H9 (cell line): ENCODE results near the gene OR6V1. TPM values are rescaled to one million over a fixed set of nuclear protein-coding genes. Genes with fewer than 3 reads are reported as not detected.

Source experiments
- DNase-seq: peaks from one replicate; pipeline ENCODE4 v3.0.0-alpha.2; 2017
- H2AFZ ChIP-seq: one replicate; pipeline ENCODE4 v1.6.1; 2013; ENCODE audit warnings: mild to moderate bottlenecking, low read length, control low read depth, moderate library complexity
- H2AK5ac ChIP-seq: 2 replicates; pipeline ENCODE4 v1.6.1; 2013; ENCODE audit warnings: low read length, control low read depth, mixed read lengths; ENCODE audit not compliant: insufficient read length
- H2BK120ac ChIP-seq: one replicate; pipeline ENCODE4 v1.6.1; 2013; ENCODE audit warnings: low read depth, mild to moderate bottlenecking, low read length, control low read depth, inconsistent platforms; ENCODE audit not compliant: poor library complexity, severe bottlenecking
- H2BK12ac ChIP-seq: 2 replicates; pipeline ENCODE4 v1.6.1; 2013; ENCODE audit warnings: low read length, control low read depth, mixed read lengths, low read depth; ENCODE audit not compliant: insufficient read length
- H2BK15ac ChIP-seq: 2 replicates; pipeline ENCODE4 v1.6.1; 2013; ENCODE audit warnings: low read depth, low read length, control low read depth
- H2BK20ac ChIP-seq: one replicate; pipeline ENCODE4 v1.6.1; 2013; ENCODE audit warnings: low read depth, mild to moderate bottlenecking, low read length, control low read depth, inconsistent platforms; ENCODE audit not compliant: poor library complexity, severe bottlenecking
- H2BK5ac ChIP-seq: 2 replicates; pipeline ENCODE4 v1.6.1; 2013; ENCODE audit warnings: low read length, control low read depth, mixed read lengths; ENCODE audit not compliant: insufficient read length
- H3K14ac ChIP-seq: 2 replicates; pipeline ENCODE4 v1.6.1; 2013; ENCODE audit warnings: low read length, control low read depth; ENCODE audit not compliant: insufficient read depth
- H3K18ac ChIP-seq: 2 replicates; pipeline ENCODE4 v1.6.1; 2013; ENCODE audit warnings: low read depth, mild to moderate bottlenecking, mixed read lengths, low read length, control low read depth; ENCODE audit not compliant: insufficient read length
- H3K23ac ChIP-seq: 2 replicates; pipeline ENCODE4 v1.6.1; 2013; ENCODE audit warnings: low read length, control low read depth, mixed read lengths, low read depth; ENCODE audit not compliant: insufficient read length
- H3K23me2 ChIP-seq: 2 replicates; pipeline ENCODE4 v1.6.1; 2013; ENCODE audit warnings: low read depth, mild to moderate bottlenecking, mixed read lengths, low read length, control low read depth; ENCODE audit not compliant: insufficient read length, poor library complexity, severe bottlenecking
- H3K27ac ChIP-seq: 2 replicates; pipeline ENCODE4 v1.5.1; 2013; ENCODE audit warnings: low read length, control low read depth, mixed read lengths, low read depth; ENCODE audit not compliant: insufficient read length
- H3K27me3 ChIP-seq: 2 replicates; pipeline ENCODE4 v1.6.1; 2013; ENCODE audit warnings: low read length, control low read depth, inconsistent platforms; ENCODE audit not compliant: insufficient read depth
- H3K4ac ChIP-seq: 2 replicates; pipeline ENCODE4 v1.6.1; 2013; ENCODE audit warnings: low read depth, mild to moderate bottlenecking, control low read depth, inconsistent platforms, low read length, moderate library complexity
- H3K4me1 ChIP-seq: 2 replicates; pipeline ENCODE4 v1.6.1; 2013; ENCODE audit warnings: low read length, control low read depth, inconsistent platforms; ENCODE audit not compliant: insufficient read depth
- H3K4me2 ChIP-seq: 2 replicates; pipeline ENCODE4 v1.6.1; 2013; ENCODE audit warnings: low read length, control low read depth, mixed read lengths; ENCODE audit not compliant: insufficient read length, insufficient read depth
- H3K56ac ChIP-seq: 2 replicates; pipeline ENCODE4 v1.6.1; 2013; ENCODE audit warnings: low read depth, mild to moderate bottlenecking, mixed read lengths, low read length, control low read depth; ENCODE audit not compliant: insufficient read length
- H3K79me1 ChIP-seq: 2 replicates; pipeline ENCODE4 v1.6.1; 2013; ENCODE audit warnings: low read depth, mild to moderate bottlenecking, moderate library complexity, low read length, control low read depth, inconsistent platforms; ENCODE audit not compliant: insufficient read depth, poor library complexity, severe bottlenecking
- H3K79me2 ChIP-seq: 2 replicates; pipeline ENCODE4 v1.6.1; 2013; ENCODE audit warnings: low read length, control low read depth, inconsistent platforms; ENCODE audit not compliant: insufficient read depth
- H3K9ac ChIP-seq: 2 replicates; pipeline ENCODE4 v1.6.1; 2013; ENCODE audit warnings: low read length, control low read depth, mixed read lengths; ENCODE audit not compliant: insufficient read length; ENCODE audit errors: extremely low read depth
- H3K9me3 ChIP-seq: one replicate; pipeline ENCODE4 v1.6.1; 2013; ENCODE audit warnings: low read depth, low read length, inconsistent platforms; ENCODE audit not compliant: control insufficient read depth
- H3T11ph ChIP-seq: one replicate; pipeline ENCODE4 v1.6.1; 2013; ENCODE audit warnings: mild to moderate bottlenecking, low read length, control low read depth, inconsistent platforms
- H4K20me1 ChIP-seq: one replicate; pipeline ENCODE4 v1.6.1; 2013; ENCODE audit not compliant: control insufficient read depth, insufficient read length, insufficient read depth
- H4K5ac ChIP-seq: 2 replicates; pipeline ENCODE4 v1.6.1; 2013; ENCODE audit warnings: low read depth, mild to moderate bottlenecking, mixed read lengths, low read length, control low read depth; ENCODE audit not compliant: insufficient read length
- H4K8ac ChIP-seq: replicated peaks from 2 replicates; pipeline ENCODE4 v1.6.1; 2013; ENCODE audit warnings: low read length, control low read depth, mixed read lengths, low read depth; ENCODE audit not compliant: insufficient read length
- H4K91ac ChIP-seq: 2 replicates; pipeline ENCODE4 v1.6.1; 2013; ENCODE audit warnings: low read depth, mild to moderate bottlenecking, moderate library complexity, mixed read lengths, low read length, control low read depth; ENCODE audit not compliant: insufficient read length
- H3K27ac Mint-ChIP-seq, 3 experiments: 2 replicates in 2 of 3; 3 replicates in 1 of 3; pipeline ENCODE4 v1.8.0; 2020 to 2021; ENCODE audit warnings: mixed read lengths in 3 of 3, mild to moderate bottlenecking in 1 of 3, moderate library complexity in 1 of 3
- H3K27me3 Mint-ChIP-seq: 2 replicates; pipeline ENCODE4 v1.8.0; 2021; ENCODE audit warnings: low read depth, mild to moderate bottlenecking, moderate library complexity, mixed read lengths
- H3K36me3 Mint-ChIP-seq, 3 experiments: 2 replicates in 2 of 3; 3 replicates in 1 of 3; pipeline ENCODE4 v1.8.0; 2020 to 2021; ENCODE audit warnings: low read depth in 3 of 3, mixed read lengths in 3 of 3; ENCODE audit not compliant: insufficient read depth in 1 of 3
- H3K4me1 Mint-ChIP-seq, 2 experiments: 2 replicates each; pipeline ENCODE4 v1.8.0; 2020; ENCODE audit warnings: mixed read lengths in 2 of 2
- H3K4me3 Mint-ChIP-seq, 2 experiments: 2 replicates in 1 of 2; 3 replicates in 1 of 2; pipeline ENCODE4 v1.8.0; 2020 to 2021; ENCODE audit warnings: mild to moderate bottlenecking in 2 of 2, mixed read lengths in 2 of 2, moderate library complexity in 1 of 2
- H3K9me3 Mint-ChIP-seq, 2 experiments: 2 replicates in 1 of 2; 3 replicates in 1 of 2; pipeline ENCODE4 v1.8.0; 2020; ENCODE audit warnings: mild to moderate bottlenecking in 2 of 2, mixed read lengths in 2 of 2, moderate library complexity in 1 of 2
- WGBS: extraction: QIAGEN DNeasy Blood & Tissue Kit; methylation state at CpG from one replicate; pipeline ENCODE4 v1.1.7; 2013; ENCODE audit warnings: missing lambda C conversion rate, low lambda C conversion rate, mixed read lengths; ENCODE audit not compliant: insufficient read length; ENCODE audit errors: extremely low coverage; 5-methylcytosine and 5-hydroxymethylcytosine counted together
- total RNA-seq: library from RNA; stranded (reverse); gene quantifications from 2 replicates; pipeline ENCODE4 v1.2.1, GENCODE V29; 2021
- TF ChIP-seq, protein P1 (sequence below): fragments of 200-600 bp; sonication (generic); conservative IDR thresholded peaks from 3 replicates; pipeline ENCODE4 v1.8.0; 2021; ENCODE audit warnings: antibody characterized with exemption, mild to moderate bottlenecking

OR6V1 gene
- total RNA-seq, 1 experiment from 2014 or later, result not detected

DNA sequence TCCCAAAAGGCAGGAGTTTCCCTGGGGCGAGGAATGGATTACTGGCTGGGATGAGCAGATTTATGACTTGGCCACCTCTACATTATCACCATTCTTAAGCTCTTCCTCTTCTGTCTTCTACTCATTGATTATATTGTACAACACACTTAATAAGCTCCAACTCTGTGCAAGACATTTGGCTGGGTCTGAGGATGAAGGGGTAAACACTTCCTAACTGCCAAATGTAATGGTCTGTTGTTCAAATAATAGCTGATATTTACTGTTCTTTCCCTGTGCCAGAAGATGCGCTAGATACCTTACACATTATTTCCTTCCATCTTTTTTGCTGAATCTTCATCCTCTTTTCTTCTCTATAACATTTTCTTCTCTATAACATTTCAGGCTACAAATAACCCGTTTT, 11.6 kb downstream of the OR6V1 start:
- Histone ChIP-seq H3K9ac (no peak overlapping the region), H3K56ac (no peak overlapping the region), H4K8ac (no peak overlapping the region), H3K9me3 (no peaks in the 10 kb centered on the region), H3K4me2 (no peak overlapping the region), H2BK20ac (no peak overlapping the region), H3K79me1 (no peaks in the 10 kb centered on the region), H4K5ac (no peak overlapping the region), H3K23me2 (no peaks in the 10 kb centered on the region), H3T11ph (no peak overlapping the region), H2BK12ac (no peak overlapping the region), H2BK120ac (no peak overlapping the region), H2AFZ (no peak overlapping the region), H2BK15ac (no peak overlapping the region), H3K27ac (no peak overlapping the region), H3K27me3 (no peaks in the 10 kb centered on the region), H4K20me1 (no peaks in the 10 kb centered on the region), H3K79me2 (no peaks in the 10 kb centered on the region), H3K18ac (no peak overlapping the region), H3K14ac (no peak overlapping the region), H4K91ac (no peak overlapping the region), H3K23ac (no peak overlapping the region), H3K4ac (no peak overlapping the region), H2BK5ac (no peak overlapping the region), H3K4me1 (no peaks in the 10 kb centered on the region), H2AK5ac (no peak overlapping the region)
- TF ChIP-seq, protein P1, sequence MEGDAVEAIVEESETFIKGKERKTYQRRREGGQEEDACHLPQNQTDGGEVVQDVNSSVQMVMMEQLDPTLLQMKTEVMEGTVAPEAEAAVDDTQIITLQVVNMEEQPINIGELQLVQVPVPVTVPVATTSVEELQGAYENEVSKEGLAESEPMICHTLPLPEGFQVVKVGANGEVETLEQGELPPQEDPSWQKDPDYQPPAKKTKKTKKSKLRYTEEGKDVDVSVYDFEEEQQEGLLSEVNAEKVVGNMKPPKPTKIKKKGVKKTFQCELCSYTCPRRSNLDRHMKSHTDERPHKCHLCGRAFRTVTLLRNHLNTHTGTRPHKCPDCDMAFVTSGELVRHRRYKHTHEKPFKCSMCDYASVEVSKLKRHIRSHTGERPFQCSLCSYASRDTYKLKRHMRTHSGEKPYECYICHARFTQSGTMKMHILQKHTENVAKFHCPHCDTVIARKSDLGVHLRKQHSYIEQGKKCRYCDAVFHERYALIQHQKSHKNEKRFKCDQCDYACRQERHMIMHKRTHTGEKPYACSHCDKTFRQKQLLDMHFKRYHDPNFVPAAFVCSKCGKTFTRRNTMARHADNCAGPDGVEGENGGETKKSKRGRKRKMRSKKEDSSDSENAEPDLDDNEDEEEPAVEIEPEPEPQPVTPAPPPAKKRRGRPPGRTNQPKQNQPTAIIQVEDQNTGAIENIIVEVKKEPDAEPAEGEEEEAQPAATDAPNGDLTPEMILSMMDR, result no peak
- Mint-ChIP-seq H3K36me3 (peaks cover 0 to 3% (median 0%) of the 10 kb centered on the region in 3 experiments; a peak in 3 of 7 replicates), H3K4me3 (no peak overlapping the region), H3K27me3 (no peaks in the 10 kb centered on the region), H3K27ac (no peak overlapping the region), H3K9me3 (peaks cover 0 to 3% of the 10 kb centered on the region in 2 experiments; a peak in 4 of 5 replicates), H3K4me1 (peaks cover 0 to 2% of the 10 kb centered on the region in 2 experiments; a peak in 1 of 4 replicates)
- no peak for DNase-seq
- WGBS, result no CpG with 5 or more reads among the region's 3 CpGs
